Sigmoid colon (tissue), 7 donors: Measurements from ENCODE around the gene DAGLA. TPM values are rescaled to one million over a fixed set of nuclear protein-coding genes. Genes with fewer than 3 reads are reported as not detected.
A peak's percentile ranks its signal among the peaks of the same experiment; 100 is the strongest.

Experiments used
- DNase-seq: peaks from one replicate; pipeline ENCODE4 v3.0.0-alpha.2; 2019
- H3K27ac ChIP-seq, 4 donors: fragments of 200-600 bp; sonication (generic); one replicate each; pipeline ENCODE4 v1.5.1; 2016 to 2019; ENCODE audit warnings: mild to moderate bottlenecking in 1 of 4
- H3K27me3 ChIP-seq, 3 donors: fragments of 200-600 bp; sonication (generic); one replicate each; pipeline ENCODE4 v1.5.1; 2019; ENCODE audit warnings: mild to moderate bottlenecking in 1 of 3
- H3K36me3 ChIP-seq, 4 donors: fragments of 200-600 bp; sonication (generic); one replicate each; pipeline ENCODE4 v1.5.1; 2016 to 2019
- H3K4me1 ChIP-seq, 4 donors: fragments of 200-600 bp; sonication (generic); one replicate each; pipeline ENCODE4 v1.5.1; 2017 to 2019
- H3K4me3 ChIP-seq, 4 donors: fragments of 200-600 bp; sonication (generic); one replicate each; pipeline ENCODE4 v1.5.1; 2017 to 2019; ENCODE audit warnings: mild to moderate bottlenecking in 2 of 4, moderate library complexity in 1 of 4
- H3K9me3 ChIP-seq, 4 donors: fragments of 200-600 bp in 3 of 4; sonication (generic) in 3 of 4; one replicate each; pipeline versions ENCODE4 v1.5.1 to v1.6.1; 2013 to 2019
- CTCF ChIP-seq, 4 experiments: fragments of 450-650 bp in 3 of 4; fragments of 200-600 bp in 1 of 4; IDR thresholded peaks; one replicate each; pipeline ENCODE4 v1.5.1; 2016 to 2019; ENCODE audit warnings: antibody characterized with exemption in 4 of 4, mild to moderate bottlenecking in 3 of 4, moderate library complexity in 2 of 4
- EP300 ChIP-seq, 4 donors: sonication (generic); formaldehyde crosslinking; IDR thresholded peaks; one replicate each; pipeline ENCODE4 v1.6.1; 2017; ENCODE audit warnings: antibody characterized with exemption in 4 of 4
- POLR2A ChIP-seq, 2 donors: fragments of 450-650 bp; IDR thresholded peaks; one replicate each; pipeline ENCODE4 v1.6.1; 2016; ENCODE audit warnings: antibody characterized with exemption in 2 of 2, mild to moderate bottlenecking in 2 of 2, moderate library complexity in 2 of 2
- POLR2AphosphoS5 ChIP-seq, 4 donors: sonication (generic); formaldehyde crosslinking; IDR thresholded peaks; one replicate each; pipeline ENCODE4 v1.6.1; 2017; ENCODE audit warnings: antibody characterized with exemption in 4 of 4
- WGBS, 2 donors: extraction: QIAGEN DNeasy Blood & Tissue Kit; methylation state at CpG; one replicate each; pipeline ENCODE4 v1.1.7; 2013; 5-methylcytosine and 5-hydroxymethylcytosine counted together
- intact Hi-C: fragments of 100-400 bp; cut with DNase I; formaldehyde crosslinking; loops from one replicate; pipeline ENCODE4 v1.15.1; 2023
- polyA plus RNA-seq, 3 donors: library from polyadenylated mRNA; stranded (reverse); fragments of 200-250 nt; gene quantifications; one replicate each; pipeline ENCODE4 v1.2.3, GENCODE V29; 2013
- total RNA-seq, 4 donors: library from RNA; depleted of rRNA; stranded (reverse); fragments of >200 nt; gene quantifications; one replicate each; pipeline ENCODE4 v1.1.0, GENCODE V29; 2016
- donor health status: healthy with polysubstance abuse.
- donor health status: Bipolar disorder and iron deficiency.
- donor health status: healthy.

The DAGLA gene
- total and polyA plus RNA-seq, 7 donors = 1.8 to 6.2 (median 2.1) TPM

GRCh38 chr11:61685617-61685967 is 5.4 kb downstream of the DAGLA start:
- intact Hi-C loops = no loop called here

DNA sequence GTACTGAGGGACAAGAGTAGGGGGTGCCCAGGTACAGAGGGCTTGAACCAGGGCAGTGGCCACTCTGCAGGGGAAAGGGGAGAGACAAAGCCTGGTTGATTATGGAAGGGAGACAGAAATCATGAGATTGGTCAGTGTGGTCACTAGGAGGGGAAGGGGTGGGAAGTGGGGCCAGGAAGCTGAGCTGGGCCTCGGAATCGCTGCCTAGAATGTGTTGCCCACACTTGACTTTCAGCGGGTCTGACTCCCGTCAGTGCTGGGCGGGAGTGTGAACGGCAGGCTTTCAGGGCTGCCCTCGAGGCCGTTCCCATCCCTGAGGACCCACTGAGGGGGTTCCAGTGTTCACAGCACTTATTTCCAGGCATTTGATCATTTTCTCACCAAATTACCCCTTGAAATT is 5.9 kb downstream of the DAGLA start:
- Histone ChIP-seq H3K4me1 (peaks cover 0 to 61% (median 25%) of the 10 kb centered on the region in 4 donors), H3K4me3 (no peak overlapping the region), H3K27me3 (peaks cover 0 to 8% (median 0%) of the 10 kb centered on the region in 3 donors), H3K9me3 (no peaks in the 10 kb centered on the region), H3K27ac (no peak overlapping the region), H3K36me3 (no peaks in the 10 kb centered on the region)
- no peak for TF ChIP-seq POLR2A (IDR thresholded peaks at IDR 0.05)
- no peak for TF ChIP-seq POLR2AphosphoS5 (IDR thresholded peaks at IDR 0.05)
- TF ChIP-seq CTCF (IDR thresholded peaks at IDR 0.05) = no peak
- no peak for TF ChIP-seq EP300 (IDR thresholded peaks at IDR 0.05)
- WGBS, 2 donors = 84 to 92% methylated on average over 8 of the region's 8 CpGs
- intact Hi-C loops = no loop called here
- DNase-seq = no peak

More at GRCh38 chr11:61685617-61685967, 5.4 kb downstream of the DAGLA start:
- H3K27me3 ChIP-seq = peaks cover 0 to 12% (median 0%) of the 10 kb centered on the region in 3 donors
- H3K9me3 ChIP-seq = no peaks in the 10 kb centered on the region
- H3K36me3 ChIP-seq = no peaks in the 10 kb centered on the region
- peaks cover 0 to 61% (median 30%) of the 10 kb centered on the region in 4 donors for H3K4me1 ChIP-seq
- no peak overlapping the region for H3K27ac ChIP-seq
- no peak overlapping the region for H3K4me3 ChIP-seq
- no peak for TF ChIP-seq CTCF (IDR thresholded peaks at IDR 0.05)
- TF ChIP-seq POLR2AphosphoS5 (IDR thresholded peaks at IDR 0.05) = no peak
- TF ChIP-seq POLR2A (IDR thresholded peaks at IDR 0.05) = no peak
- TF ChIP-seq EP300 (IDR thresholded peaks at IDR 0.05) = no peak
- DNase-seq = no peak
- WGBS, 2 donors = 54 to 78% methylated on average over 9 of the region's 9 CpGs

DNA sequence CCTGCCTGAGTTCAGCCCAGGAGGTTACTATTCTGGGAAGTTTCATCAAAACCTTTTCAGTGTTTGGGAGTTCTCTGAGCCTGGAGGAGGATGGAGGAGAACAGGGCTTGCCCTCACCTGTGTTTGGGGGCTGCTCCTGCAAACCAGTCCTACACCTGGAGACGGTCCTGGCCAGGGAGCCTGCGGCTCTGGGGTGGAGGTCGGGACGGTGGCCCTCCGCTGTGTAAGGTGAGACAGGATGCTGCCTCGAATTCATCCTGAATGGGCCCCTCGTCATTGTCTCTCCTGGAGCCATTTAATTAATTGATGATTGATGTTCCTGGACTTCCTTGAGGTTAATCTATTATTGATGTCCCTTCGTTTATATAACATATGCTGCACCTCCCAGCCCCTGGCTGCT is 6.3 kb downstream of the DAGLA start:
- H3K4me1 ChIP-seq = peaks cover 0 to 61% (median 21%) of the 10 kb centered on the region in 4 donors
- no peak for TF ChIP-seq CTCF (IDR thresholded peaks at IDR 0.05)
- TF ChIP-seq EP300 (IDR thresholded peaks at IDR 0.05) = no peak
- TF ChIP-seq POLR2AphosphoS5 (IDR thresholded peaks at IDR 0.05) = no peak
- no peak for TF ChIP-seq POLR2A (IDR thresholded peaks at IDR 0.05)
- intact Hi-C loops = no loop called here
- no peak overlapping the region for H3K4me3 ChIP-seq
- WGBS, 2 donors = 88 to 90% methylated on average over 8 of the region's 8 CpGs
- no peak overlapping the region for H3K27ac ChIP-seq
- peaks cover 0 to 8% (median 0%) of the 10 kb centered on the region in 3 donors for H3K27me3 ChIP-seq
- no peak for DNase-seq
- H3K36me3 ChIP-seq = no peaks in the 10 kb centered on the region
- H3K9me3 ChIP-seq = no peaks in the 10 kb centered on the region

DNA sequence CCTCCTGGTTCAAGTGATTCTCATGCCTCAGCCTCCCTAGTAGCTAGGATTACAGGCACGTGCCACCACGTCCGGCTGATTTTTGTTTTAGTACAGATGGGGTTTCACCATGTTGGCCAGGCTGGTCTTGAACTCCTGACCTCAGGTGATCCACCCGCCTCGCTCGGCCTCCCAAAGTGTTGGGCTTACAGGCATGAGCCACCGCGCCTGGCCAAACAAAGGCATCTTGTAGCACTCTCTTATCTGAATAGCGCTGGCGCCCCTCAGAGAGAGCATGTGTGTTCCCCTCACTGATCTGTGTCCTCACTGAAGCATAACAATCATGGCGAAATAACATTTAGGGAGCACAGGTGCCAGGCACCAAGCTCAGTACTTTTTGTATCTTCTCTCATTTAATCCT is 7.2 kb downstream of the DAGLA start:
- DNase-seq = no peak
- no peak overlapping the region for H3K4me3 ChIP-seq
- peak overlapping the region; percentile 81 to 84 (median 83) for H3K27ac ChIP-seq
- TF ChIP-seq EP300 (IDR thresholded peaks at IDR 0.05) (no peak), POLR2AphosphoS5 (IDR thresholded peaks at IDR 0.05) (no peak), POLR2A (IDR thresholded peaks at IDR 0.05) (no peak), CTCF (IDR thresholded peaks at IDR 0.05) (no peak)
- 90 to 92% methylated on average over 11 of the region's 11 CpGs for WGBS, 2 donors
- H3K27me3 ChIP-seq = peaks cover 0 to 8% (median 0%) of the 10 kb centered on the region in 3 donors
- intact Hi-C loops = no loop called here
- H3K4me1 ChIP-seq = peaks cover 0 to 59% (median 21%) of the 10 kb centered on the region in 4 donors
- H3K36me3 ChIP-seq = no peaks in the 10 kb centered on the region
- no peaks in the 10 kb centered on the region for H3K9me3 ChIP-seq
